ENCODE results near the gene OR1L6.

DNA sequence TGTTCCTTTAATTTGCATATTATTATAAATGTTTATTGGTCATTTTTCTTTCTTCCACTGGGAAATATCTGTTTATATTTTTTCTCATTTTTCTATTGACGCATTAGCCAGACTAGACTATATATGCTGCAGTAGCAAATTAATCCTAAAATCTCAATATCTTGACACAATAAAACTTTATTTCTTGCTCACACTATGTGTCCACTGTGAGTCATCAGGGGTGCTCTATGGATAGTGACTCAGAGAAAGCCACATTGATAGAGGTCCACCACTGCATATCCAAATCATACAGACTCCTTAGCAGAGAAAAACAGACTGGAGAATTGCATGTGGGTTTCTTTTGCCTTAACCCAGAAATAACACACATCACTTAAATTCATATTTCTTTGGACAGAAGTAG lies 46.4 kb upstream of the OR1L6 start:
- no peak for TF ChIP-seq POLR2A (IDR thresholded peaks at IDR 0.05)
- TF ChIP-seq, protein P1, sequence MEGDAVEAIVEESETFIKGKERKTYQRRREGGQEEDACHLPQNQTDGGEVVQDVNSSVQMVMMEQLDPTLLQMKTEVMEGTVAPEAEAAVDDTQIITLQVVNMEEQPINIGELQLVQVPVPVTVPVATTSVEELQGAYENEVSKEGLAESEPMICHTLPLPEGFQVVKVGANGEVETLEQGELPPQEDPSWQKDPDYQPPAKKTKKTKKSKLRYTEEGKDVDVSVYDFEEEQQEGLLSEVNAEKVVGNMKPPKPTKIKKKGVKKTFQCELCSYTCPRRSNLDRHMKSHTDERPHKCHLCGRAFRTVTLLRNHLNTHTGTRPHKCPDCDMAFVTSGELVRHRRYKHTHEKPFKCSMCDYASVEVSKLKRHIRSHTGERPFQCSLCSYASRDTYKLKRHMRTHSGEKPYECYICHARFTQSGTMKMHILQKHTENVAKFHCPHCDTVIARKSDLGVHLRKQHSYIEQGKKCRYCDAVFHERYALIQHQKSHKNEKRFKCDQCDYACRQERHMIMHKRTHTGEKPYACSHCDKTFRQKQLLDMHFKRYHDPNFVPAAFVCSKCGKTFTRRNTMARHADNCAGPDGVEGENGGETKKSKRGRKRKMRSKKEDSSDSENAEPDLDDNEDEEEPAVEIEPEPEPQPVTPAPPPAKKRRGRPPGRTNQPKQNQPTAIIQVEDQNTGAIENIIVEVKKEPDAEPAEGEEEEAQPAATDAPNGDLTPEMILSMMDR (IDR thresholded peaks at IDR 0.05) = no peak
